Left renal pelvis (tissue), 4 donors: ENCODE results near the gene PNPLA7. TPM values are rescaled to one million over a fixed set of nuclear protein-coding genes. Genes with fewer than 3 reads are reported as not detected.

ENCODE experiments used
- DNase-seq, 4 donors: peaks; one replicate each; pipeline ENCODE4 v3.0.0-alpha.2; 2013; ENCODE audit warnings: low read depth in 4 of 4, low spot score in 3 of 4
- polyA plus RNA-seq, 4 donors: library from polyadenylated mRNA; unstranded; fragments of 120-200 nt; gene quantifications; one replicate each; pipeline ENCODE4 v1.2.1, GENCODE V29; 2013; ENCODE audit not compliant: insufficient read length in 4 of 4

Gene PNPLA7
- polyA plus RNA-seq, 4 donors, result 1.4 to 4.6 (median 2.8) TPM

DNA sequence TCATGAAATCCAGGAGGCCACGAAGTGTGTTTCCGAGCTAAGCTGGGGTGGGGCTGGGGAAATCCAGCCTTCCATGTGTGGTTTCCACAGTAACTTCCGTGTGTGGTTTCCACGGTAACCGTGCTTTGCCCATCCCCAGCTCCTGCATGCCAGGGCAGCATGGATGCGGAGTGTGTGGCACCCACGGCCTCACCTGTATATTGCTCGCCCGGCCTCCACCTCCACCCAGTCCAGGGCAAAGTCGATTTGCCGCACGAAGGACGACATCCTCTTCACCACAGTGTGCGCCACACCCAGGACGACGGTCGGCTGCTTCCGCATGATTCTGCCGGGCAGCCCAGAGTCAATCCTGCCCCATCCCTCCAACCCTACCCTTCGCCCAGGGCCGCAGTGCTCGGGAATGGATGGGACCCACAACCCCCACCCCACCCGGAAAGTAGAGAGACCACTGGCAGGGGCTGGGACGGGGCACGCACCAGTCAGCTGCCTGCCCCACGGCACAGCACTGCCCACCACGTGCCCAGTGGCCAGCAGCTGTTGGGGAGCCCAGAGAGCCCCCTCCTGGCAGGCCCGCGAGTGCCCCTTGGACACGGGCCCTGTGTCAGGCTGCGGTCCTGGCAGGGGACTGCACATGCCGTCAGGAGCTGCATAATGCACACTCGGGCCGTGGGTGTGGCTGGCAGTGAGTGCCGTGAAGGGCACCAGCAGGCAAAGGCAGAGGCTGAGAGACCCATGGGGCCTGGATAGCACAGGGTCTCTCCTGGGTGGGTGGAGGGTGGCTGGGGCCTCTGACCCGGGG is 52.1 kb downstream of the PNPLA7 start:
- no peak for DNase-seq

DNA sequence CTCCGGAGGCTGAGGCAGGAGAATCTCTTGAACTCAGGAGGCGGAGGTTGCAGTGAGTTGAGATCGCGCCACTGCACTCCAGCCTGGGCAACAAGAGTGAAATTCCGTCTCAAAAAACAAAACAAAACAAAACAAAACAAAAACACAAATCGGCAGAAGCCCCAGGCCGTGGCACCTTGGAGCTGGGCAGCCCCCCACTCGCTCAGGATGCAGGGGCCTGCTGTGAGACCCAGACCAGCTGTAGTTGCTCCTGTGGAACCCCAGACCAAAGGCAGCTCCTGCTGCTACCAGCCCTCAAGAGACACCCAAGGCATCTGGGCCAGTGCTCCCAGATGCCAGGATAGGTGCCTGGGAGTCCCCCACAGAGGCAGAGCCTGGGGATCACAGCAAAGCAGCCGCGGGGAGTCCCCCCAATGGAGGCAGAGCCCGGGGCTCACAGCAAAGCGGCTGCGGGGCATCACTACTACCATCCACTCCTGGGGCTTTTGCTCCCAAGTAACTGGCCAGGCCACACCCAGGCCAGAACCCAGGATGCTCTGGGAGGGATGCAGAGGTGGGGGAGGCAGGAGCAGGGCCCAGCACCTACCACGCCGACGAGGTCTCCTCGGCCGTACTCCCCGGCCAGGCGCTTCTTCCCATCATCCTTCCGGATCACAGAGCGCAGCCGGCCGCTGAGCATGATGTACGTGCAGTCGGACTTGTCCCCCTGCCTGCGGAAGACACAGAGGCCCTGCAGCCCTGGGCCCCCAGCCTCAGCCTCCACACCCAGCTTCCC is 53.4 kb downstream of the PNPLA7 start:
- no peak for DNase-seq

DNA sequence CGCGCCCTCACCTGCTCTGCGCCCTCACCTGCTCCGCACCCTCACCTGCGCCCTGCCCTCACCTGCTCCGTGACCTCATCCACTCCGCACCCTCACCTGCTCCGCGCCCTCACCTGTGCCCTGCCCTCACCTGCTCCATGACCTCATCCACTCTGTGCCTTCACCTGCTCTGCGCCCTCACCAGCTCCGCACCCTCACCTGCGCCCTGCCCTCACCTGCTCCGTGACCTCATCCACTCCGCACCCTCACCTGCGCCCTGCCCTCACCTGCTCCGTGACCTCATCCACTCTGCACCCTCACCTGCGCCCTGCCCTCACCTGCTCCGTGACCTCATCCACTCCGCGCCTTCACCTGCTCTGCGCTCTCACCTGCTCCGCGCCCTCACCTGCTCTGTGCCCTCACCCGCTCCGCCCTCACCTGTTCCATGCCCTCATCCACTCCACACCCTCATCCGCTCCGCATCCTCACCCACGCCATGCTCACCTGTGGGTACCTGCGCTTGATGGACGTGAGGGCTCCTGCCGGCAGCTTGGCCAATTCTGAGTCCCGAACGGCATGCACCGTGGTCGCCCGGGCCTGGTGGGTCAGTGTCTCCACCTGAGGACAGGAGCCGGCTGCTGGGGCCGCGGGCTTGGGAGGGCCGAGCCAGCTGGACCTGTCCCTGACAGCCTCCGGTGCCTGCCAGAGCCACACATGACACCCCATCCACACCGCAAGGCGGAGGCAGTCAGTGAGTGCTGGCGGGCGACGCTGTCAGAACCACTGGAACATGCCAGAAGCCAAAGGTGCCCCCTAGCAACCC is 55.5 kb downstream of the PNPLA7 start:
- DNase-seq, result no peak

DNA sequence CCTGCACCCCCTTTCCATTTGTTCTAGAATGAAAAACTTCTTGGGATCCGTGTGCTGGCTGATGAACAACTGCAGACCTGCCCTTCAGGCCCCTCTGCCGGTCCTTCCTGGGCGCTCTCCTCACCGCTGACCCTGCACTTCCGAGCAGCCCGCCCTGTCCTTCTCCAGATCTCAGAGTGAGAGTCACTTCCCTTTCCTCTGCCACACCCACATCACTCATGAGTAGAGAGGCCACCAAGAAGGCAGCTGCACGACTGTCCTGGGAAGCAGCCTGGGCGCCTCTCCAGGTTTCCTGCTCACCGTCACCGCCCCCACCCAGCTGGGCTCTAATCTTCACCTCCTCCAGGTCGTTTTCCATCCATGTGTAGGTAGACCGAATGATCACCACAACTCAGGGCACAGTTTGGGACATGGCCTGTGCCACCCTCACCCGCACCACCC is 56.1 kb downstream of the PNPLA7 start:
- no peak for DNase-seq

DNA sequence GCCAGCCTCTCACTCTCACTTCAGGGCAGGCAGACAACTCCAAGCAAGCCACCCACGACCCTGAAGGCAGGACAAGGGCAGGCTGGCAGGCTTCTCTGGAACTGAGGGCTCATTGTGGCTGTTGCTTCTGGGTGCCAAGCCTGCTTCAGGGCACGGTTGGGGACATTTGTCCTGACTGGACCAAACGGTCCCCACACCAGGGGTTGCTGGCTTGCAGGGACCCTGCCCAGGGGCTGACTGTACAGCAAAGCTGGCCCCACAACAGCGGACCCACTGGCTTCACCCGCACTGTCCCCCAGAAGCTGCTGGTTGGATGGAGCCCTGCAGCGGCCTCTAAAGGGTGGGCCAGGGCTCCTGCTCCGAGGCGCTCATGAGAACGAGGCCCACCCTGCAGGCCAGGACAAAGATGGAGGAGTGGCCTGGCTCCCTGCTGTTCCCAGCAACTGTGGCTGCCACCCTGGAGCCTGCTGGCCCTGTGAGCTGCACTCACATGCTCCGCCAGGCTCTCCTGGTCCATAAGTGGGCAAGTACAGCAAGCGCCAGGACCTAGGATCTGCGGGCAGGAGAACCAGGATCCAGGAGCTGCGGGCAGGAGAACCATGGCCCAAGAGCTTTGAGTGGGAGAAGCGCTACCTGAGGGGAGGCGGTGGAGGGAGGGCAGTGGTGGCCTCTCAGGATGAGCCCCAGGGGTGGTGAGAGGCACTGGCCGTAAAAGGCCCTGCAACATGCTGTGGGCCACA is 56.7 kb downstream of the PNPLA7 start:
- DNase-seq, result no peak

DNA sequence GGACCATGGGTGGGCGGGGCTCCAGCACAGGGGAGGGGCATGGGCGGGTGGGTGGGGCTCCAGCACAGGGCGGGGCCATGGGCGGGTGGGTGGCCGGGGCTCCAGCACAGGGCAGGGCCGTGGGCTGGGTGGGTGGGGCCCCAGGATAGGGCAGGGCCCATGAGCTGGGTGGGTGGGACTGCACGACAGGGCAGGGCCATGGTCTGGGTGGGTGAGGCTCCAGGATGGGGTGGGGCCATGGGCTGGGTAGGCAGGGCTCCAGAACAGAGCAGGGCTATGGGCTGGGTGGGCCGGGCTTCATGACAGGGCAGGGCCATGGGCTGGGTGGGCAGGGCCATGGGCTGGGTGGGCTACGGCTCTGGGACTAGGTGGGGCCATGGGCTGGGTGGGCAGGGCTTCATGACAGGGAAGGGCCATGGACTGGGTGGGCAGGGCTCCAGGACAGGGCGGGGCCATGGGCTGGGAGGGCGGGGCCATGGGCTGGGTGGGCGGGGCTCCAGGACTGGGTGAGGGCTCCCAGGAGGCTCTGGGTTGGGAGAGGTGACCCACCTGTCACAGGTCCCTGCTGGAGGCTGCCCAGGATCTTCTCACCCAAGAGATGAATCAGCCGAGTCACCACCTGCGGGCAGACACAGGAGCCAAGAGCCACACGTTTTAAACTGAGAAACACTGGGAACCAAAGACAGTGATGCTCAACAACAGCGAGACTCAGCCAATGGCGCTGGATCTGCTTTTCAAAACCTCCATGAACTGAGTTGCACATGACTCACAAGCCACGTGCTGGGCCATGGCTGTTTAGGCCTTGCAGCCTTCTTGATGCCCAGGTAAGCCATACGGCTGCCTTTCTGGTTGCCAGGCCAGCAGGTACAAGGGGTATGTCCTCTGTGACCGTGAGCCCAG is 57.5 kb downstream of the PNPLA7 start:
- DNase-seq, result no peak

DNA sequence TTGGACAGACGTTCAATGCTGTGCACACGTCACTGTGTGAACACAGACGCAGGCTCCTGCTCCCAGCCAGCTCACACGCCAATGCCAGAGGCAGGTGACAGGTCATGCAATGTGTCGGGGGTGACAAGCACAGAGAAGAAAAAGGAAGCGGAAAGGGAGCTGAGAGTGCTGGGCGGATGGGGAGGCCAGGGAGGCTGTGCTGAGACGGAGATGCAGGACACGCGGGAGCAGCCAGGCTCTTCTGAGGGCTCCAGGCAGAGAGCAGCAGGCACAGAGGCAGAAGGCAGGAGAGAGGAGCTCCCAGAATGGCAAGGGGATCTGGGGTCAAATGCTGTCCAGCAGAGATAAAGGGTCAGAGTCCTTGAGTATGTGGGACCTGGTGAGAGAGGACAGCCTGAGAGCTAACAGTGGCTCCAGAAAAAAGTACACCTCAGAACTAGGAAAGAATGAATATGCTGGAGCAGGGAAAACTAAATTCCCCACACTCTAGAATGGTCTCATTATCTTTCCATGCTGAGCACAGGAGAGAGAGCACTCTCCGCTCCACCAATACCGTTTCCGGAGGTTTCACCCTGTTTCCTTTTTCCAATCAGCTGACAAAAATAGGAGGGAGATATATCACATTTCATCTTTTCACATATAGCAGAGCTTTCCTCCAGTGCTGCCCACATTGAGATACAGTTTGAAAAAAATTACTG is 58.3 kb downstream of the PNPLA7 start:
- DNase-seq, result no peak

DNA sequence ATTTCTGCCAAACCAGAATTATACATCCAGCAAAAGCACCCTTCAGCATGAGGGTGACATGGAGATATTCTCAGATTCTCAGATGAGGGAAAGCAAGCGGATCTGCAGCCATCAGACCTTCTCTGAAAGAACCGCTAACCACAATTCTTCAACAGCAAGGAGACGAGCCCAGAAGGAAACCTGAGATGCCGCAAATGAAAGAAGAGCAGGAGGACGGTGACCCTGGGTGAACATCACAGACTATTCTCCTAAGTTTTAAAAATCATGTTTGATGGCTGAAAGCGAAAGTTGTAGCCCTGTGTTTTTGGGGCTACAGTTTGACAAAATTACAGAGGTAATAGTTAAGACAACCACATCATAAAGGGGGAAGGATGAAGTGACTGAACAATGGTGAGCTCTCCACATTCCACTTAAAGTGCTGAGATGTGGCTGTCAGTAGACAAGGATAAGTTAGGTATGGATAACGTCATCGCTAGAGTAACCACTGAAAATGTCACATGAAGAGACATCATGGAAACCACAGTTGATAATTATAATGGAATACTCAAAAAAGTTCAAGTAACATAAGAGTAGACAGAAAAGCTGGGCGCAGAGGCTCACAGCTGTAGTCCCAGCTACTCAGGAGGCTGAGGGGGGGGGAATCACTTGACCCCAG is 59.5 kb downstream of the PNPLA7 start:
- no peak for DNase-seq

DNA sequence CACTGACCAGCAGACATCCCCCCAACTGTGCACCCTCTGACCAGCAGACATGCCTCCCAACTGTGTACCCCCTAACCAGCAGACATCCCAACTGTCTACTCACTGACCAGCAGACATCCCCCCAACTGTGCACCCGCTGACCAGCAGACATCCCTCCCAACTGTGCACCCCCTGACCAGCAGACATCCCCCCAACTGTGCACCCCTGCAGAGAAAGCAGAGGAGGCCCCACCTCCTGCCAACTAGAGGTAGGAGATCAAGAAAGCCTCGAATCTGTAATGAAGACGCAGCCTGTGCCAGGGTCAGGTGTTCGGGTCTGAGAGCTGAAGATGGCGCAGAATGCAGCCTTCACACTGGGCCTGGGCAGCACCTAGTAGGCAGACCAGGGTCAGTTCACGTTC is 61.3 kb downstream of the PNPLA7 start:
- no peak for DNase-seq

DNA sequence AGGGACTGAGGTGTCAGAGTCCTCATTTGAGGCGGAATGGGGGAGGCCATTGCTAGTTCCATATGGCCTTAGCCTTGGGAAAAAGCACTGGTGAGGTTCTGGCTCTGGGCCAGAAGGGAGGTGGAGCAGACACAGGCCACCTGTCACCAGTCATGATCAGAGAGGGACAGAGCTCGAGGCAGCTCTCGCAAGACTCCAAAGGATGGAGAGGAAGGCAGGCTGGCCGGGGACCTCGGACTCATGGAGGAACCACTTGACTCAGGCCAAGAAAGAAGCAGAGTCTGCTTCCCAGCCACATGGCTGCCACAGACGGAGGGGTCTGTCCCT is 61.9 kb downstream of the PNPLA7 start:
- DNase-seq, result no peak

DNA sequence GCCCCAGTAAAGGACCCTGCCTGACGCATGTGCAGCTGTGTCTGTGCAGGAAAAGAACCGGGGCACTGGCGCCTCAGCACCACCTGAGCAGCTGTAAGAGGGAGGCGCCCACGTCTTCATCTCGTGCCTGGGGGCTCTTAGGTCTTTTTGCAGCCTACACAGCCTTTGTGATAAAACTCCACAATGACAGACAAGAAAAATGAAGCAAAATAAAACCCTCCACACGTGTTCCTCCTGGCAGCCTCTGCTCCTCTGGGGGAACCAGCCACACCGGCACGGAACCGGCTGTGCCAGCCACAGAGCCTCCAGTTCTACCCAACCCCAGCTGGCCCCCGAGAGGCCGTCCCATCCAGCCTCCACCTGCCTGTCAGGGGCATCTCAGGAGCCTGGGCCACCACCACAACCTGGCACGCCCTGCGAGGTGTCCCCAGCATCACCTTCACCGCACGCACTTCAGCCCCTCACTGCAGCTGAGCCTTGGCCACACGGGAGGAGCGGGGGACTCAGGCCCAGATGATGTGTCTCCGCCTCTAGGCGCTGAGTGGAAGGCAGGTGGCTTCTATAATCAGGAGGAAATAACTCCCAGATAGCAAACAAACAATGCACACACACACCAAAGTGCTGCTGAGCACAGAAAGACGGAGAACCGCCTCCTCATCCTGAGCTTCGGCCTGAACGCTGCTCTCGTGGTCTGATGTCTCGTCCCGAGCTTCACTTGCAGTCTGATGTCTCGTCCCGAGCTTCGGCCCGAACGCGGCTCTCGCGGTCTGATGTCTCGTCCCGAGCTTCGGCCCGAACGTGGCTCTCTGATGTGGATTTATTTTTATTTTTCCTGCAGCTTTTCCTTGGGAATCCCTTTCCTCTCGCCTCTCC is 62.5 kb downstream of the PNPLA7 start:
- no peak for DNase-seq

DNA sequence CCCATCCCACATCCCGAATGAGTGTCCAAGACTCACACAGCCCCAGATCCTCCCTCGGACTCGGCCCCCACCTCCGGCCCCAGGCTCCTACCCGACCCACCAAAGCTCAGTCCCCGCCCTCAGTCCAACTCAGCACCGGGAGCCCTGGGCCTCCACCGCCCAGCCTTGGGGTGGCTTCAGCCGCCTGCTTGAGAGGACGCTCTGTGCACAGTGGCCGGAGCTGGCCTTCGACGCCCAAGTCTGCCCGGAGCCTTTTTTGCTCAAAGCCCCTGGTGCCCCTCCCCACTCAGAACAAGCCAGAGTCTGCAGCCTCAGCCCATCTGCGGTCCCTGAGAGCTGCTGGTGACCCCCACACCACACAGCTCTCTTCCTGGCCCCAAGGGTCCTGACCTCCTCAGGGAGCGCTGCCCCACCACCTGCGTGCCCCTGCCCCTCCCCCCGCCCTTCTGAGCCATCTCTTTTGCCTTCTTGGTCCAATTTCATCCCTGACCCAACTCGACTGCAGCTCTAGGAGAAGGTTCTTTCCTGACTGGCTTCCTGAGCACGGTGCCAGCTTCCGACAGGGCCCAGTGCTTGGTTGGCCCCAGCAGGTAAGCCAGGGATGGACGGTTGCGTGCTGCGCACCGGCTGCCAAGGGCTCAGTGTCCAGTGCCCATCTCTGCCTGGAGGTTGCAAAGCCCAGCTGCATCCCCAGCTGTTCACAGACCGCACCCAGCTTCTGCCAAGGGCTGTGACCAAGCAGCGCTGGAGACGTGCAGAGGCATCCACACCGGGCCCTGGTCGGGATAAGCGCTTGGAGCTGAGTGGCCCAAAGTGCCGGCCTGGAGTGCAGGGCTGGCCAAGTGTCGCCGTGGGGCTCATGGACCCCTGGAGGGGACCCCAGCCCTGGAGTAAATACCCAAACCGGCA is 63.4 kb downstream of the PNPLA7 start:
- DNase-seq, result no peak

DNA sequence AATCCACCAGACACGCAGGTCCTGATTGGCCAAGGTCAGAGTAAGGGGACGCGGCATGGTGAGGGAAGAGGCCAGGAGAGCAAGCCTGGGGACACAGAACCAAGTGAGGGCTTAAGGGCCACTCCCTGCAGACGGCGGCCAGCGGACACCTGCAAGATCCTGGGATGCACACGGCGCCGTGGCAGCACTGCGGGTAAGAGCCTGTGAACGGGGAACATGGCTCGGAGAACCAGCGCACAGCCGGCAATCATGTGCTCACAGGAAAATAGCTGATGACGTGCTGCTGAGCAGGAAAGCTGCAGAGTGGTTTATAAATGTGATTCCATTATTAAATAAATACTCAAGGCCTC is 64.1 kb downstream of the PNPLA7 start:
- no peak for DNase-seq

DNA sequence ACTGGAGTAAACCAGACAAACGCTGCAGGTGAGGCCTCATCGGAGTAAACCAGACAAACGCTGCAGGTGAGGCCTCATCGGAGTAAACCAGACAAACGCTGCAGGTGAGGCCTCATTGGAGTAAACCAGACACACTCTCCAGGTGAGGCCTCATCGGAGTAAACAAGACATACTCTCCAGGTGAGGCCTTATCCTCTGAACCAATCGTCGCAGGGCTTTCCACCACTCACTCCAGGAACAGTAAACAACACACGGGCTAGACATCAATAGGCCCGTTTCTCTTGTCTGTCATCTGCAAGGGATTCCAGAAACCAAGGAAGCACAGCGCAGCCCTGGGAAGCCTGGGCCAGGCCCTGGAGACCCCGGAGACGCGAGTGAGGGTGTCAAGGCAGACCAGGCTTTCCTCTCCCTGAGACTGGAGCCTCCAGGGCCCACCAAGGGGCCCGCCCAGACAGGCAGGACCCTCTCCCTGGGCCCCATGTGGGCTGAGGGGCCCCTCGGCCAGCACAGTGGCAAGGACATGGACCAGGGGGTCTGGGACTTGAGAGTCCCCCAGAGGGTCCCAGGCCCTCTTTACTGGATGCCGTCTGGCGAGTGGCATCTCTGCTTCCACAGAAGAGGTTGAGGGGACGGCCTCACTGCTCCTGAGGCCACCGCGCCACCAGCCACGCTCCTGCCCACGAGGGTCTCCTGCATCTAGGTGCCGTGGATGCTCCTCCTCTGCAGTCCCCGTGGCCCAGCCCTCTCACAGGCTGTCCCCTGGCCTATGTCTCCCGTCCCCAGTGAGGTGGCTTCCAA is 64.7 kb downstream of the PNPLA7 start:
- no peak for DNase-seq

DNA sequence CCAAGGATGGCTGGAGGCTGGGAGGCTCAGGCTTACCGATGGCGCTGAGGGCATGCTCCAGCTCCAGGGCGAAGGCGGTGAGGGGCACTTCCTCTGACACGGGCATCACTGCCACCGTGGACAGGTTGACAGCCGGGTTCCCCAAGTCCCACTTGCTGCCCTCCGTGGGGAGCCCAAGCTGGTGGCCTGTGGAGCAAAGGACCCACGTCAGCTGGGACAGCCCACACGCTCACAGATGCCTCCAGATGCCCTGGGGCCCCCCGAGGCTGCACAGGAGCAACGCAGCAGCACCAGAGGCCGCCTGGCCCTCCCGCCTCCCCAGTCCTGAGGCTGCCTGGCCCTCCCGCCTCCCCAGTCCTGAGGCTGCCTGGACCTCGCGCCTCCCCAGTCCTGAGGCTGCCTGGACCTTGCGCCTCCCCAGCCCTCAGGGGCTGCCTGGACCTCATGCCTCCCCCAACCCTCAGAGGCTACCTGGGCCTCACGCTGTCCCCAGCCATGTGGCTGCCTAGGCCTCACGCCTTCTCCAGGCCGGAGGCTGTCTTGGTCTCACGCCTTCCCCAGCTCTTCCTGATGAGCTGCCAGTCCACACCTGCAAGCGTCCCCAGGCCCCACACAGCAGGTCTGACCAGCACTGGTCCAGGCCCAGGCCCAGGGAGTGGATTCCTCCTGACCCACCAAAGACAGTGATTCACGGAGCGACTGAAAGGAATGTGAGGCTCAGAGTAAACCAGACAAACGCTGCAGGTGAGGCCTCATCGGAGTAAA is 65.5 kb downstream of the PNPLA7 start:
- DNase-seq, result no peak
